Lower leg skin (tissue), 4 donors: Measurements from ENCODE around the gene COIL. TPM values are rescaled to one million over a fixed set of nuclear protein-coding genes. Genes with fewer than 3 reads are reported as not detected.

Experiments used
- DNase-seq, 2 donors: peaks; one replicate each; pipeline ENCODE4 v3.0.0-alpha.2; 2019; ENCODE audit warnings: low spot score in 2 of 2
- H3K4me3 ChIP-seq: fragments of 200-600 bp; sonication (generic); 2 replicates; pipeline ENCODE4 v1.5.1; 2017; ENCODE audit warnings: mild to moderate bottlenecking, low read depth; ENCODE audit not compliant: poor library complexity, severe bottlenecking
- CTCF ChIP-seq, 3 donors: fragments of 450-650 bp; IDR thresholded peaks; one replicate each; pipeline ENCODE4 v1.5.1; 2016; ENCODE audit warnings: antibody characterized with exemption in 3 of 3, mild to moderate bottlenecking in 3 of 3, moderate library complexity in 2 of 3
- POLR2A ChIP-seq, 2 donors: fragments of 450-650 bp; IDR thresholded peaks; one replicate each; pipeline ENCODE4 v1.6.1; 2016 to 2017; ENCODE audit warnings: antibody characterized with exemption in 2 of 2, mild to moderate bottlenecking in 1 of 2, moderate library complexity in 1 of 2
- WGBS, 2 donors: methylation state at CpG; one replicate each; pipeline ENCODE4 v1.1.5; 2018; 5-methylcytosine and 5-hydroxymethylcytosine counted together
- intact Hi-C: fragments of 100-400 bp; cut with DNase I; formaldehyde crosslinking; loops from one replicate; pipeline ENCODE4 v1.15.0; 2023; ENCODE audit warnings: low total_unique reads
- microRNA counts, 2 donors: library from miRNA; unstranded; fragments of <30 nt; microRNA quantifications; one replicate each; lab custom pipeline; 2016
- total RNA-seq, 4 donors: library from RNA; depleted of rRNA; stranded (reverse); fragments of >200 nt; gene quantifications; one replicate each; pipeline ENCODE4 v1.1.0, GENCODE V29; 2016

The COIL gene
- total RNA-seq, 4 donors from 2014 or later = 11.5 to 17.3 (median 13.5) TPM

- intact Hi-C loops = no loop called here
- 57 to 60% methylated on average over 7 of the region's 7 CpGs for WGBS, 2 donors
- H3K4me3 ChIP-seq = no peak overlapping the region
- TF ChIP-seq POLR2A (IDR thresholded peaks at IDR 0.05) (no peak), CTCF (IDR thresholded peaks at IDR 0.05) (no peak)
- no peak for DNase-seq
Observed at GRCh38 chr17:56890906-56891674, 69.8 kb downstream of the COIL start.

GRCh38 chr17:56890390-56890789 lies 70.5 kb downstream of the COIL start:
- H3K4me3 ChIP-seq = no peak overlapping the region
- no peak for DNase-seq
- intact Hi-C loops = no loop called here
- no peak for TF ChIP-seq POLR2A (IDR thresholded peaks at IDR 0.05)
- 90 to 91% methylated on average over 5 to 6 of the region's 6 CpGs for WGBS, 2 donors

MicroRNA genes within 50 kb of the gene (microRNA counts, 767-probe panel; counts per million panel counts)
- 0 to 358 counts per million in 2 donors for microRNA hsa-miR-3614-5p (lab: Ali Mortazavi, UCI)

Other genes starting within 250 kb of the COIL start
- gene C17orf67, start 127.1 kb downstream of the COIL start, total RNA-seq = 1 to 10 TPM in 1 of 4 donors, under 1 TPM in 2, not detected in 1; 0.58 to 1.2 (median 0.88) TPM
- 1 to 10 TPM; 2.5 to 5.7 (median 3.2) TPM for gene DGKE, start 126.9 kb downstream of the COIL start, total RNA-seq
- 10 to 100 TPM; 28.5 to 37.9 (median 34.5) TPM for gene TRIM25, start 47.0 kb downstream of the COIL start, total RNA-seq
- 100 to 1,000 TPM in 2 of 4 donors, 10 to 100 TPM in 2; 88.3 to 173 (median 126) TPM for gene SCPEP1, start 17.1 kb upstream of the COIL start, total RNA-seq
- 10 to 100 TPM; 45.8 to 68.2 (median 54.9) TPM for gene AKAP1, start 124.2 kb upstream of the COIL start, total RNA-seq